Brain pericyte (primary cell): ENCODE data around the gene ADAP1.

Source experiments
- DNase-seq: peaks from one replicate; pipeline ENCODE4 v3.0.0-alpha.2; 2012; ENCODE audit warnings: low read depth, low spot score

The ADAP1 gene

GRCh38 chr7:863106-863505 is 91.4 kb downstream of the ADAP1 start:
- DNase-seq, result no peak

- no peak for DNase-seq
Observed at GRCh38 chr7:862157-862556, 92.3 kb downstream of the ADAP1 start.

GRCh38 chr7:861222-861621 is 93.3 kb downstream of the ADAP1 start:
- DNase-seq, result no peak

DNA sequence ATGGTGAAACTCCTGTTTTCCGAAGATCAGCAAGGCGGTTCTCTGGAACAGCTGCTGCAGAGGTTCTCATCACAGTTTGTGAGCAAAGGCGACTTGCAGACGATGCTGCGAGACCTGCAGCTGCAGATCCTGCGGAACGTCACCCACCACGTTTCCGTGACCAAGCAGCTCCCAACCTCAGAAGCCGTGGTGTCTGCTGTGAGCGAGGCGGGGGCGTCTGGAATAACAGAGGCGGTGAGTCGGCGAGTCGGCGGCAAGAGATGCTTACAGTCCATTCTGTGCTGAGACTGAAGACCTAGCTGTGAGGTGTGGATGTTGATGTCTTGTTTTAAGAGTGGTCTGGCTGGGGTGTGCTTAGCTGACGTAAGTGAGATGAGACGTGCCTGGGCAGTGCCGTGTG is 94.3 kb downstream of the ADAP1 start:
- DNase-seq, result no peak

DNA sequence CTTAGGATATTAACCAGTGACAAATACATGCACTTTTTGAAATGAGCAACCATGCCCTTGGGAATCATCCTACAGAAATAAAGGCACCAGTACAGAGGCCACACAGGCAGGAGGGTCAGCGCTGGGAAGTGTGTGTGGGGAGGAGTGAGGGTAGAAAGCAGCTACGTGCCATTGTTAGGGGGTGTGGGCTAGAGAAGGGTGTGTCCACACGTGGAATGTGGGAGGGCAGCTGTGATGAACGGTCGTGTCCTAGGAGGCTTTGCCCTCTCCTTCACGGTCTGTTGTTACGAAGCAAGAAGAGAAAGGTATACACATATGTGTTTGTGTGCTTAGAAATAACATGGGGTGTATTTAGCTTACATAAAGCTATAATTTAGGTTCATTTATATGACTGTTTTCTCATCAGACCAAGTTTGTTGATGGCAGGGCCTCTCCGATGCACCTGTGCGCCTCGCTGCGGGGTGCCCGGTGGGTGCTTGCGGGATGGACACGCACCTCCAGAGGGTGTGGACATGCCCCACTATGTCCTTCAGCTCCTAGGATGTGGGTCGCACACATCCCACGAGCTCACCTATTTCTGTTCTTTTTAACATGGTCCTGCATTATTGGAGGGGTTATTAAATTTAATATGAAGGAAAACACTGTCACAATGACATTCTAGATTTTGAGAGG is 95.0 kb downstream of the ADAP1 start:
- no peak for DNase-seq

DNA sequence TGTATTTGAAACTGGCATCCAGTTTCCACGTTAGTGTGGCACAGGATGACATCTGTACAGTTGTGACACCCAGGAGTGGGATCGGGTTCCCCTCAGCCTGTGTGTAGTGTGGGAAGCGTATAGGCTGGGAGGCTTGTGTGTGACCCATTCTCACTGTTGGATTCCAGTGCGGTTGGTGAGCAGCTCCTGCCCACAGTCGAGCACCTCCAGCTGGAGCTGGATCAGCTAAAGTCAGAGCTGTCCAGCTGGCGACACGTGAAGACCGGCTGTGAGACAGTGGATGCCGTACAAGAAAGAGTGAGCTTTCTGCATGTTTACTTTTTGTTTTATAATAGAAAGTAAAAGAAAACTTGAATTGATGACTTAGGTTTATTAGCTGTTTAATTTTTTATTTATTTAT is 96.8 kb downstream of the ADAP1 start:
- DNase-seq, result no peak

GRCh38 chr7:856444-857095 is 97.9 kb downstream of the ADAP1 start:
- no peak for DNase-seq

DNA sequence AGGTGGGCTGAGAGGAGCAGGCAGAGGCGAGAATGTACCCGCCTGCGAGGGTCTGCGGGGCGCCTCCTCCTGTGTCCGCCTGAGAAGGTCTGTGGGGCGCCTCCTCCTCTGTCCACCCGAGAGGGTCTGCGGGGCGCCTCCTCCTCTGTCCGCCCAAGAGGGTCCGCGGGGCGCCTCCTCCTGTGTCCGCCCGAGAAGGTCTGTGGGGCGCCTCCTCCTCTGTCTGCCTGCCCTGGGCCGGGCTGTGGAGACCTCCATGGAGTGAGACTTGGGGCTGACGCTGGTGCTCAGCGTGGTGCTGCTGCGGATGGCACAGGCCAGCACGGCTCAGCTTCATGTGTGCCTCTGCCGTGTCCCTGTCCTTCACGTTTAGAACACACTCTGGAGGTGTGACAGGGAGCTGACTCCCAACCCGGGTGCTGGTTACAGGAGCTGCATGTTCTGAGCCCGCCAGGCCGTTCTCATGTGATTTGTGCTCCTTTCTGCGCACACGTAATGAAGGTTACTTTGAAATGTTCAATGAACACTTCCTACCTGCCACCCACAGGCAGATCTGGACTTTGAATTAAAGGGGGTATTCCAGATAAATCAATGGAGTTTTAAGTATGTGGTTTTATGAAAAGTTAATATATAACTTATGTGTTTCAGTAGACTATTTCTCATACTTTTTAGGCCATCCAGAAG is 98.7 kb downstream of the ADAP1 start:
- no peak for DNase-seq

- DNase-seq, result no peak
Observed at GRCh38 chr7:854118-854775, 100.2 kb downstream of the ADAP1 start.

DNA sequence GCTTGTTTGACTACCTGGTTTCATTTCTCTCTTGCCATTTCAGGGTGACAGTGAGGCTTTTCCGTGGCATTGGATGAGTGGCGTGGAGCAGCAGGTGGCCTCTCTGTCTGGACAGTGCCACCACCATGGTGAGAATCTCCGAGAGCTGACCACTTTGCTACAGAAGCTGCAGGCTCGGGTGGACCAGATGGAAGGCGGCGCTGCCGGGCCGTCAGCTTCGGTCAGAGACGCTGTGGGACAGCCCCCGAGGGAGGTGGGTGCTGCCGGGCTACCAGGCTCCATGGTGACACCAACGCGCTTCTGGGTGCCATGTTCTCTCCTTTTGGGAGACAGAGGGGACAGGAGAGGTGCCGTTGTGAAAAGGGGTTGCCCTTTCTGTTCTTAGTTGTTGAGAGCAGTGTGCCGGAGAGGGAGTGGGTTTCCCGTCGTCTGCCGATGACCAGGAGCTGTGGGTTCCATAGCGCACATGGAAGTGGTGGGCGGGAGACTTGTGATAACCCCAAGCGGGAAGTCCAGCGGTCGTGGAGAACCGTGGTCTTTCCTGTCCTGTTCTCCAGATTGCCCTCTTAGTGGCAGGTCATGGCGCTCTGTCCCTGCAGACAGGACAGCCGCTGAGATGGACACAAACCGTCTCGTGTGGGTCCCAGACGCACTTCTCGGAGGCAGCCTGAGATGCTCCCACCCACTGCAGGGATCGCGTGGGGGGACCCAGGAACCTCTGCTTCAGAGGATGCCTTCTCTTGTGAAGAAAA is 100.9 kb downstream of the ADAP1 start:
- no peak for DNase-seq

DNA sequence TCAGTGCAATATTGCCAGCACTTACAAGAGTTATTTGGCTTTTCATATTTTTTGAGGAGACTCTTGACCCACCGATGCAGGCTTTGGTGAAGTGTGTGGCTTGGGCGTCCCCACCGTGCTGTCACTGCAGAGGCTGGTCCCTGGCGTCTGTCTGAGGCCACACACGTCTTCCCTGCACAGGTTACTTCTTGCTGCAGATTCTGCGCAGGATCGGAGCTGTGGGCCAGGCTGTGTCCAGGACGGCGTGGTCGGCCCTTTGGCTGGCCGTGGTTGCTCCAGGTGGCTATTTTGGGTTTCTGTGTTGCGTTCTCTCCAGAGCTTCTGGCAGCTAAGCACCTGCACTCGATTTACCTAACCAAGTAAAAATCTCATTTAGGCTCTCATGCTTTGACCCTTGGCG is 103.3 kb downstream of the ADAP1 start:
- no peak for DNase-seq

GRCh38 chr7:849781-850180 is 104.7 kb downstream of the ADAP1 start:
- no peak for DNase-seq

GRCh38 chr7:849145-849544 is 105.3 kb downstream of the ADAP1 start:
- no peak for DNase-seq
